Measurements from ENCODE around the gene NUMA1. TPM values are rescaled to one million over a fixed set of nuclear protein-coding genes. Genes with fewer than 3 reads are reported as not detected.
A peak's percentile ranks its signal among the peaks of the same experiment; 100 is the strongest.

NUMA1 gene
- total and polyA plus RNA-seq, 2 of the 13 experiments (the other 11 are each of a cell fraction or from before 2014, with no cell fraction given): 57.3 to 60.2 TPM

GRCh38 chr11:72013765-72014711 is 66.3 kb downstream of the NUMA1 start:
- WGBS (ENCODE audit: low lambda C conversion rate): 98% methylated on average over 38 of the region's 38 CpGs
- DNase-seq (ENCODE audit: low spot score): no peak
- ATAC-seq: no peak

More at GRCh38 chr11:72013765-72014711, 66.3 kb downstream of the NUMA1 start:
- no TSS peak for BruUV-seq (replicated peaks)
- in situ Hi-C loops (cut with HindIII; ENCODE audit: extremely low pct_ligation_motif_present, low pct_unique_long_range_greater_than_20kb): no loop called here
- CTCF ChIA-PET (ENCODE audit: low intra/inter-chr PET ratio, low total read pairs): no interaction called here
- TF ChIP-seq CCAR2 (optimal IDR thresholded peaks at IDR 0.05; ENCODE audit: low read depth, low read length) (no peak), ZNF225 (CRISPR knock-in tag; IDR thresholded peaks at IDR 0.05) (no peak), ZSCAN12 (CRISPR knock-in tag; IDR thresholded peaks at IDR 0.05) (no peak), ZNF20 (CRISPR knock-in tag; IDR thresholded peaks at IDR 0.05) (no peak), RBM22 (optimal IDR thresholded peaks at IDR 0.05; ENCODE audit: low read length) (peak; percentile 55), CEBPZ (IDR thresholded peaks at IDR 0.05; ENCODE audit: low read length) (no peak), AGO2 (optimal IDR thresholded peaks at IDR 0.05; ENCODE audit: low read depth, low read length) (peak; percentile 68), ISX (CRISPR knock-in tag; conservative IDR thresholded peaks at IDR 0.05) (no peak), ZNF629 (CRISPR knock-in tag; conservative IDR thresholded peaks at IDR 0.05) (no peak), HDAC2 (CRISPR knock-in tag; IDR thresholded peaks at IDR 0.05) (no peak)
- H3K36me3 ChIP-seq (replicated peaks in 1 of 2; ENCODE audit: control insufficient read depth in 1 of 2, insufficient read depth in 2 of 2, low read length in 2 of 2): peaks cover 73 to 99% of the 10 kb centered on the region in 2 experiments
- no peak overlapping the region for H3K4me2 ChIP-seq (ENCODE audit: low read depth, low read length)
- no peaks in the 10 kb centered on the region for H3K9me3 ChIP-seq (ENCODE audit: low read length)
- no peaks in the 10 kb centered on the region for H3K4me1 ChIP-seq (ENCODE audit: insufficient read depth, low read length)
- H3K9ac ChIP-seq (ENCODE audit: insufficient read depth, low read depth, low read length): no peak overlapping the region
- no peaks in the 10 kb centered on the region for H3K79me2 ChIP-seq (ENCODE audit: insufficient read depth, low read length)
- no peak overlapping the region for H2AFZ ChIP-seq (ENCODE audit: low read length)
- no peaks in the 10 kb centered on the region for H4K20me1 ChIP-seq (ENCODE audit: insufficient read depth, low read length)
- POLR2A ChIA-PET: no interaction called here
- H3K27ac ChIP-seq (ENCODE audit: extremely low read length, insufficient read depth, low read length): no peak overlapping the region
- H3K4me3 ChIP-seq (replicated peaks in 1 of 3; ENCODE audit: insufficient read depth in 1 of 3, low read depth in 2 of 3, low read length in 3 of 3): no peak overlapping the region
- intact Hi-C loops (cut with micrococcal nuclease; ENCODE audit: unreplicated experiment): no loop called here
- FAIRE-seq: no peak
- H3K27me3 ChIP-seq (ENCODE audit: control insufficient read depth in 1 of 2, insufficient read depth in 2 of 2, low read length in 2 of 2): no peaks in the 10 kb centered on the region
